CD4-positive, alpha-beta T cell (primary cell): Measurements from ENCODE around the gene PCOLCE2. TPM values are rescaled to one million over a fixed set of nuclear protein-coding genes. Genes with fewer than 3 reads are reported as not detected.
A peak's percentile ranks its signal among the peaks of the same experiment; 100 is the strongest.

Source experiments
- ATAC-seq: fragments of 200-7000 bp; cut with Tn5 transposase; one replicate; pipeline ENCODE4 v1.10.0; 2022; ENCODE audit warnings: mild to moderate bottlenecking; ENCODE audit not compliant: poor library complexity
- CTCF ChIA-PET: fragments of 350-600 bp; sonication (Branson Sonifier 250); formaldehyde crosslinking; loops from one replicate; lab custom pipeline; 2021; ENCODE audit warnings: antibody characterized with exemption, inconsistent platforms; lab: Charles Lee
- POLR2A ChIA-PET: fragments of 350-600 bp; sonication (Branson Sonifier 250); formaldehyde crosslinking; loops from one replicate; lab custom pipeline; 2021; ENCODE audit warnings: antibody characterized with exemption, inconsistent platforms; lab: Charles Lee
- DNase-seq, 14 experiments: peaks; one replicate each; pipeline ENCODE4 v3.0.0-alpha.2; 2013 to 2020; ENCODE audit warnings: mixed read lengths in 2 of 14
- H3K27ac ChIP-seq, 2 donors: one replicate each; pipeline versions ENCODE4 v1.5.1 to v1.7.0; 2013; ENCODE audit warnings: low read length in 2 of 2, low read depth in 1 of 2, mild to moderate bottlenecking in 1 of 2
- H3K27me3 ChIP-seq, 2 experiments: 1 replicate in 1 of 2; 2 replicates in 1 of 2; pipeline versions ENCODE4 v1.6.1 to v1.7.0; 2013; ENCODE audit warnings: low read length in 2 of 2, control low read depth in 1 of 2, mild to moderate bottlenecking in 1 of 2, moderate library complexity in 1 of 2; ENCODE audit not compliant: insufficient read depth in 2 of 2, control insufficient read depth in 1 of 2
- H3K36me3 ChIP-seq: one replicate; pipeline ENCODE4 v1.6.1; 2013; ENCODE audit warnings: low read length, control low read depth; ENCODE audit not compliant: insufficient read depth
- H3K4me1 ChIP-seq: one replicate; pipeline ENCODE4 v1.6.1; 2013; ENCODE audit warnings: low read length, control low read depth; ENCODE audit not compliant: insufficient read depth
- H3K4me3 ChIP-seq: one replicate; pipeline ENCODE4 v1.5.1; 2013; ENCODE audit warnings: mild to moderate bottlenecking, low read length, moderate library complexity
- H3K9me3 ChIP-seq, 2 experiments: 1 replicate in 1 of 2; 2 replicates in 1 of 2; pipeline versions ENCODE4 v1.6.1 to v1.7.0; 2013; ENCODE audit warnings: low read length in 2 of 2, mild to moderate bottlenecking in 2 of 2, control low read depth in 1 of 2, moderate library complexity in 1 of 2; ENCODE audit not compliant: control insufficient read depth in 1 of 2, insufficient read depth in 1 of 2
- H3K27ac Mint-ChIP-seq: one replicate; pipeline ENCODE4 v1.8.0; 2020; ENCODE audit warnings: mixed read lengths
- H3K27me3 Mint-ChIP-seq: one replicate; pipeline ENCODE4 v1.8.0; 2021; ENCODE audit warnings: mixed read lengths
- H3K36me3 Mint-ChIP-seq: one replicate; pipeline ENCODE4 v1.8.0; 2021; ENCODE audit warnings: low read depth, mixed read lengths
- H3K4me1 Mint-ChIP-seq: one replicate; pipeline ENCODE4 v1.8.0; 2021; ENCODE audit warnings: low read depth, mixed read lengths
- H3K4me3 Mint-ChIP-seq: one replicate; pipeline ENCODE4 v1.8.0; 2020; ENCODE audit warnings: mild to moderate bottlenecking, mixed read lengths
- H3K9me3 Mint-ChIP-seq: one replicate; pipeline ENCODE4 v1.8.0; 2020; ENCODE audit warnings: mixed read lengths
- CTCF ChIP-seq: fragments of 200-600 bp; IDR thresholded peaks from one replicate; pipeline ENCODE4 v1.8.0; 2022; ENCODE audit warnings: antibody characterized with exemption, mild to moderate bottlenecking
- intact Hi-C, 2 experiments: fragments of 100-400 bp; cut with DNase I in 1 of 2; cut with micrococcal nuclease in 1 of 2; formaldehyde crosslinking; loops; one replicate each; pipeline versions ENCODE4 v1.15.1 to v1.9.0; 2023 to 2025; cut with DNase I, micrococcal nuclease
- total RNA-seq, 174 experiments: library from RNA in 2 of 174; stranded (reverse) in 2 of 174; gene quantifications; one replicate each; pipeline ENCODE4 v1.2.3 and lab custom pipeline; 2021 to 2026

Gene PCOLCE2
- total RNA-seq, 2 experiments from 2014 or later = not detected

GRCh38 chr3:142907996-142908395 is 19.1 kb upstream of the PCOLCE2 start:
- Mint-ChIP-seq H3K27ac (no peak overlapping the region), H3K36me3 (no peaks in the 10 kb centered on the region), H3K4me3 (no peak overlapping the region), H3K27me3 (peaks cover 79% of the 10 kb centered on the region), H3K9me3 (no peaks in the 10 kb centered on the region), H3K4me1 (no peaks in the 10 kb centered on the region)
- no peak for ATAC-seq
- H3K27ac ChIP-seq = no peak overlapping the region
- ChIA-PET CTCF (no interaction called here), POLR2A (no interaction called here)
- no peak for DNase-seq
- H3K27me3 ChIP-seq = peaks cover 0 to 5% of the 10 kb centered on the region in 2 experiments
- no peaks in the 10 kb centered on the region for H3K36me3 ChIP-seq
- no peak overlapping the region for H3K4me3 ChIP-seq
- H3K4me1 ChIP-seq = no peaks in the 10 kb centered on the region
- intact Hi-C loops = no loop called here
- H3K9me3 ChIP-seq = no peaks in the 10 kb centered on the region
- no peak for TF ChIP-seq CTCF

DNA sequence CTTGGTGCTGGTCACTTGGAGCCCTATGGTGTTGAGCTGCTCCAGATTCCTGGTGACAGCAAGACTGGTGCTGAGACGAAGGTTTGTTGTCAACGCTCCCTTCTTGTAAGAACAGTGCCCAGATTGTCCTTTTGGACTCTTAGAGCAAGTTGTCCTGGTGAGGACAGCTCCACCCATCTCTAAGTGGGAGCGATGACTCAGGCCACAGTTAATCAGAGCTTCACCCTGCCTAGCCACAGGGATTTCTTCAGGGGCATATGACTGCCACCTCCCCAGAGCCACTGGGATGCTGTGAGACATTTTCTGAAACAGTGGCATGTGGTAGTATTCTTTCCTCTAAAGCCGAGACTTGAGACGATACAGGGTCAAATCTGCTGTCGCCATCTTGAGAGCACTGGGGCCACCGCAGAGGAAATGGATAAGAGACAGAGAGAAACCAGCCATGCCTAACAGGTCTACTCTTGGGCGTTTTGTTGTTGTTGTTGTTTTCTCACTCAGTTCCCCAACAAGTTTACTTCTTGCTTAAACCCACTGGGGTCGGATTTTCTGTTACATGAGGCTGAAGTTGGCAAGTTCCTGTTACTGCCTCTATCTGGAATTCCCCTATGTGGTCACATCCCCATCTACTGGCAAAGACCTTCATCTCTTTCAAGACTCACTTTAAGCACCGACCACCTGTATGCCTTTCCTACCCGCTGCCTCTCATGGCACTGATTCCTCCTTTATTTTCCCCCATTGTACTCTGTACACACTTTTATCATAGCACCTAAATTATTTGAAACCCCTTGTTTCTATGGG is 16.0 kb upstream of the PCOLCE2 start:
- POLR2A ChIA-PET = no interaction called here
- no peak overlapping the region for H3K27ac Mint-ChIP-seq
- CTCF ChIA-PET = no interaction called here
- Histone ChIP-seq H3K27ac (no peak overlapping the region), H3K9me3 (no peaks in the 10 kb centered on the region), H3K36me3 (no peaks in the 10 kb centered on the region), H3K4me3 (no peak overlapping the region), H3K4me1 (no peaks in the 10 kb centered on the region), H3K27me3 (peaks cover 0 to 7% of the 10 kb centered on the region in 2 experiments)
- DNase-seq (peak in 3 of 14 experiments; percentile 6 to 41 (median 33)), ATAC-seq (no peak)
- no peak for TF ChIP-seq CTCF
- intact Hi-C loops = no loop called here
- H3K4me1 Mint-ChIP-seq = no peaks in the 10 kb centered on the region
- H3K27me3 Mint-ChIP-seq = peaks cover 71% of the 10 kb centered on the region
- no peak overlapping the region for H3K4me3 Mint-ChIP-seq
- H3K9me3 Mint-ChIP-seq = no peaks in the 10 kb centered on the region
- no peaks in the 10 kb centered on the region for H3K36me3 Mint-ChIP-seq

GRCh38 chr3:142902356-142902755 is 13.5 kb upstream of the PCOLCE2 start:
- TF ChIP-seq CTCF = no peak
- intact Hi-C loops = no loop called here
- POLR2A ChIA-PET = no interaction called here
- Mint-ChIP-seq H3K27ac (no peak overlapping the region), H3K27me3 (peaks cover 66% of the 10 kb centered on the region), H3K36me3 (no peaks in the 10 kb centered on the region), H3K4me1 (no peaks in the 10 kb centered on the region), H3K9me3 (no peaks in the 10 kb centered on the region), H3K4me3 (no peak overlapping the region)
- no peak overlapping the region for H3K4me3 ChIP-seq
- H3K36me3 ChIP-seq = no peaks in the 10 kb centered on the region
- H3K27me3 ChIP-seq = peaks cover 6 to 11% of the 10 kb centered on the region in 2 experiments
- ATAC-seq = no peak
- no peak overlapping the region for H3K27ac ChIP-seq
- no peaks in the 10 kb centered on the region for H3K4me1 ChIP-seq
- H3K9me3 ChIP-seq = no peaks in the 10 kb centered on the region
- no peak for DNase-seq
- CTCF ChIA-PET = no interaction called here
